Measurements from ENCODE around the gene TP63.
"Not testable (repeated sequence)": the region's sequence is repeated elsewhere in the genome, so short reads cannot be mapped to it uniquely, and the experiment has no call there.

Gene TP63

DNA sequence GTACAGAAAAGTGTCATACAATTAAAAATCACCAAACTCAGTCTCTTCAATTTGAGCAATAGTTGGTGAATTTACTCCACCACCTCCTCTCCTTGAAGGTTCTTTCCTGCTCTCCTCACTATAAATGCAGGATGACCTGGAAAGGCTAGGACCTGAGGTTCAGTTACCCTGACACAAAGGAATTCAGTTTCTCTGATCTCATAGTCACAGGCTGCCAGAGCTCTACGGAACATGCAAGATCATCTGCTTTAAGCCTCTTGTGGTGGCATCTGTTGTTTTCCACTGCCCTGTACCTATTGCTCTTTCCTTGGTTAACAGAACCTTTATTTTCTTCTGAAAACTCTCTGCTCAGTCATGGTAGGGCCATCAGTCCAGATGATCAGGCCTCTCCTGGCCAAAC lies 4.9 kb upstream of the TP63 start:
- DNase-seq (ENCODE audit: low spot score), result no peak

GRCh38 chr3:189629803-189630455 lies 1.3 kb upstream of the TP63 start:
- peak; percentile 27 for DNase-seq (ENCODE audit: low spot score)

DNA sequence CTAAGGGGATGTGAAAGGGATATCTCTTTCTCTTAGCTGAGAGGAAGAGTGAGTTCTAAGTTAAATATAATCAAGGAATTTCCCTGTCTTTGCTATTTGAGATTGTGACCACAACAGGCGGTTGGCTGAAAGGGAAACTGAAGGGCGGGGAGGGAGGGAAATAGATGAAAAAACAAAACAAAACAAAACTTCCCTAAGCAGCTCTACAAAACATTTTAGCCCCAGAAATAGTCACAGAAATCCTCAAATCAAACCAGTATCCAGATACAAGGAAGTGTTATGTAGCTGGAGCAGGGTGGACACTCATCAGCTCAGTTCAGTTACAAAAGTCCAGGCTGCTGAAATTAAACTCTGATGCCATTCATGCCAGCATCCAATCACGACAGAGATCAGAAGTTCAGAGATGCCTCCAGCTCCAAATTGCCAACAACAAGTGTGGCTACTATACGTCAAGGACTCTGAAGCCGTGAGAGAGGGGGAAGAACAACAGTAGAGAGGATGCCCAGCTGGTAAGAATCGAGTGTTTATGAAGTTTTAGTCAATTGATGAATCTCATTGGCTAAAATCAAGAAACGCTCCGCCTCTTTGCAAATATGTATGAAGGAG lies 319 bp upstream of the TP63 start:
- DNase-seq (ENCODE audit: low spot score), result peak; percentile 40

GRCh38 chr3:189631409-189631808 lies 220 bp downstream of the TP63 start:
- DNase-seq (ENCODE audit: low spot score), result no peak

DNA sequence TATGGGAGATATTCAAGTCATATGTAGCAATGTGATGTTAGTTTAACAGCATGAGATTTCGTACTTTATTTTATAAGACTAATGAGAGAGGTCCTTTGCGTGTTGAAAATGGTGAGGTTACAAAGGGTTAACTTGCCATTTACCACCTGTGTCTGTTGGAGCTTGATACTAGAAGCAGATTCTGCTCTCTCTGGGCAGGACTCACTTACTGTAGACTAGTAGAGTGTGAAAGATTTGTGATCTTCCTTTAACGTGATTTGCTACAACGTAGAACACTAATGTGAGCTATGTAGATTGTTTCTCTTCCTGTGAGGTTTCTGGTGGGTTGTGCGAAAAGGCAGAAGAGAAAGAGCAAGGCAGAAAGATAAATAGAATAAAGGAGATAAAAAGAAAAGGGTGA lies 1.1 kb downstream of the TP63 start:
- DNase-seq (ENCODE audit: low spot score), result no peak

DNA sequence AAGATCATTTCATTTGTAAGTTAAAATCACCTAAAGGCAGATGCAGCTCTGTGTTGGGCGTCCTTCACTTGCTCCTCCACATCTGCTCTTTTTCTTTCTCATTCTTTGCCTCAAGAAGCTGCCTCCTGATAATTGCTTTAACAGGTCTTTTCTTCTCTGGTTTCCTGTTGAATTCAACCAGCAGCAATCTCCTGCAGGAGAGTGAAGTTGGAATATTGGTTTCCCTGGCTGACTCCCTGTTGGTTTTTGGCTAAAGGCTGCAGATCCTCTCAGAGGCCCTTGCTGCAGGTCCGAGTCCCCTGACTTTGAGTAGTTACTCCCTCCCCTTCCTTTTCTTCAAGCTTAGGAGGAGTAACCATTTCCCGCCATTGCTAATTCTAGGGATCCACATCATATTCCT lies 4.2 kb downstream of the TP63 start:
- DNase-seq (ENCODE audit: low spot score), result no peak

- DNase-seq (ENCODE audit: low spot score), result no peak
Observed at GRCh38 chr3:189636048-189636447, 4.9 kb downstream of the TP63 start.

DNA sequence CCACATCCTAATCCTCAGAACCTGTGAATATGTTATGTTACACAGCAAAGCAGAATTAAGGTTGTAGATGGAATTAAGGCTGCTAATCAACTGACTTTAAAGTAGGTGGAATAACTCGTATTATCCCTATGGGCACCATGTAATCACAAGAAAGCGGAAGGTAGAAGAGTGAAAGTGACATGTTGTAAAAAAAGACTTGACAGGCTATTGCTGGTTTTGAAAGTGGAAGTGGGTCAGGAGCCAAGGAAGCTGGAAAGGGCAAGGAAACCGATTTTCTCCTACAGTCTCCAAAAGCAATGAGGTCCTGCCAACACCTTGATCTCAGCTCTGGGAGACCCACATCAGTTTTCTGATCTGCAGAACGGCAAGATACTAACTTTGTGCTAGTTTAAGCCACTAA lies 6.6 kb downstream of the TP63 start:
- no peak for DNase-seq (ENCODE audit: low spot score)

DNA sequence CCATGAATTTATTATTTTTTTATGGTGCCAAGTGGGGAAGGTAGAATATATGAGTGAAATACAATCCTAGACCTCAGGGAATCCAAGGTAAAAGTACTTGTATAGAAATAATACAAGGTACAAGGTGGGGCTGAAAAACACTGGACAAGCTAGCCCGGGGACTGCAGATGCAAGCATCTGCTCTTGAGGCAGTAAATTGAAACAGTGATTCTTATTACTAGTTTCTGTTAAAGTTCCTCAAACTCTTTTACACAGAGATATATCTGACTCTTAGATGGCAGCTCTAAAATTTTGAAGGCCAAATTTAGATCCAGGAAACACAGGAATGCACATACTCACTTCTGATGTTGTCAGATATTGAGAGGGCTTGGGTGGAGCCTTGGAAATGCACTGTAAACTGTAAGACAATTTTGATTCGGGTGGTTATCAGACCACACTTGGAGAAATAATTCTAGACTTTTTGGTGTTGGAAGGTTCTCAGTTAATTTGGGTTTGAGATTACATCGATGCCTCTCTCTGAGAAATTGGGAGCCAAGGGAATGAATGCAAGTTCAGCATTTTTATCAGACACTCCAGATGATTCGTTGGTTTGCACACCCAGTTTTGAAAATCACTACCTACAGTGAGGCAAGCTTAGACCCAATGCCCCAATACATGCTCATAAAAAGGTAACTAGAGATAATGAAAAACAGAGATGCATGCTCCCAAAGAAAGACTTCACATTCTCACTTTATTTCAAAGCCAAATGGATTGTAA lies 7.3 kb downstream of the TP63 start:
- no peak for DNase-seq (ENCODE audit: low spot score)

GRCh38 chr3:189641776-189642175 lies 10.6 kb downstream of the TP63 start:
- DNase-seq (ENCODE audit: low spot score), result no peak

DNA sequence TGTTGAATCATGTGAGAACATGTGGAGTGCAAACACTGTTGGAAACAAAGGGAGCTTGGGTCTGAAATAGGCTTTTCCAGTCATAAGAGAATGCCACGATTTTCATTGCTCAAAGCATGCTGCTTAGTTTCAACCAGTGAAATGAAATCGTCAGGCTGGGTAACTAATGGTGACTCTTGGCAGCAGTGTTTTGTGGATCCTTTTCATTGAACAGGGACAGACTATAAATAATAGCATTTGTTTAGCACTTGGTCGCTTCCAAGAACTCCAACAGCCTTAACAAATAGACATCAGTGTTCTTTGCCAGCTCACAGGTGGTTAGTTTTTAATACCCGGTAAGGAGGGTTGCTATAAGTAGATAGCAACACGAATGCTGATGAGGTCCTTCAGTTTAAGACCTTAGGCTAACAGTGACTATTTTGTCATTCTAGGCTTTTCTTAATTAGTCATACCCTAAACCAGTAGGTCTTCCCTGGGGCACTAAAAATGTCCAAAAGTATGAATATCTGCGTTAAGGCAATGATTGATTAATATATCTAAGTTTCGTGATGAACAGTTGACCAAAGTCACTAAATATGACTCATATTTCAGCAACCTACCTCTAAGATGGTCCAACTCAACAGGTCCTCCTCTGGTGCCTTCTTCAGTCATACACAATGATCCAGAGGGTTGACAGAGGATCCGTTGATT lies 15.8 kb downstream of the TP63 start:
- no peak for DNase-seq (ENCODE audit: low spot score)

DNA sequence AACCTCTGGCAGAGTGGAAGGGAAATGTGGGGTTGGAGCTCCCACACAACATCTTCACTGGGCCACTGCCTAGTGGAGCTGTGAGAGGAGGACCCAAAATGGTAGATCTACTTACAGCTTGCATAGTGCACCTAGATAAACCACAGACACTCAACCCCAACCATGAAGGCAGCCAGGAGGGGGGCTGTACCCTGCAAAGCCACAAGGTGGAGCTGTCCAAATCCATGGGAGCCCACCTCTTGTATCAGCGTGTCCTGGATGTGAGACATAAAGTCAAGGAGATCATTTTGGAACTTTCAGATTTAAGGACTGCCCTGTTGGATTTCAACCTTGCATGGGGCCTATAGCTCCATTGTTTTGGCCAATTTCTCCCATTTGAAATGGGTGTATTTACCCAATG lies 20.9 kb downstream of the TP63 start:
- no peak for DNase-seq (ENCODE audit: low spot score)

- no peak for DNase-seq (ENCODE audit: low spot score)
Observed at GRCh38 chr3:189655617-189656016, 24.4 kb downstream of the TP63 start.

- no peak for DNase-seq (ENCODE audit: low spot score)
Observed at GRCh38 chr3:189659571-189659970, 28.4 kb downstream of the TP63 start.

GRCh38 chr3:189664311-189664710 lies 33.1 kb downstream of the TP63 start:
- DNase-seq (ENCODE audit: low spot score), result peak; percentile 88

DNA sequence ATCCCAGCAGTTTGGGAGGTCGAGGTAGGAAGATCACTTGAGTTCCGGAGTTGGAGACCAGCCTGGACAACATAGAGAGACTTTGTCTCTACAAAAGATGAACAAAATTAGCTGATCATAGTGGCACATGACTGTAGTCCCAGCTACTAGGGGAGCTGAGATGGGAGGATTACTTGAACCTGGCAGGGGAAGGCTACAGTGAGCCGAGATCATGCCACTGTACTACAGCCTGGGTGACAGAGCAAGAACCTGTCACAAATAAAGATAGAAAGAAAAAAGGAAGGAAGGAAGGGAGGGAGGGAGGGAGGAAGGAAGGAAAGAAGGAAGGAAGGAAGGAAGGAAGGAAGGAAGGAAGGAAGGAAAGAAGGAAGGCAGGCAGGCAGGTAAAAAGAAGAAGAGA lies 41.2 kb downstream of the TP63 start:
- DNase-seq (ENCODE audit: low spot score), result not testable (repeated sequence)

GRCh38 chr3:189673535-189673934 lies 42.3 kb downstream of the TP63 start:
- DNase-seq (ENCODE audit: low spot score), result no peak

- no peak for DNase-seq (ENCODE audit: low spot score)
Observed at GRCh38 chr3:189674249-189674913, 43.2 kb downstream of the TP63 start.

- DNase-seq (ENCODE audit: low spot score), result no peak
Observed at GRCh38 chr3:189677667-189678066, 46.5 kb downstream of the TP63 start.

DNA sequence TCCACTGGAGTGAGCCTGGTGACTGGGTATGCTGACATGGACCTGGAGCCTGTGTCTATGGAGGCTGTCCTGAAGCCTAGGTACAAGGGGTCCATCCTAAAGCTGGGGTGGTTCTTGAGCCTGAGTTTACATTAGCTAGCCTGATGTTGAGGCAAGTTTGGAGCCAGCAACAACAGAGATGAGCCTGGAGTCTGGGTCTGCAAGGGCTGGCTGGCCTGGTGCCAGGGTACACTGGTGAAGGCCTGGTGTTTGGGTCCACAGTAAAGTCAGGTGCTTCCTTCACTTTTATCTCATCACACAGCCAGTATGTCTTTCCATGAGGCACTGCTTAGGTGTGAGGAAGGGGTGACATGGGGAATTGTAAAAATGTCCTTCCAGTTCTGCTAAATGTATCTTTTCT lies 49.5 kb downstream of the TP63 start:
- DNase-seq (ENCODE audit: low spot score), result no peak

DNA sequence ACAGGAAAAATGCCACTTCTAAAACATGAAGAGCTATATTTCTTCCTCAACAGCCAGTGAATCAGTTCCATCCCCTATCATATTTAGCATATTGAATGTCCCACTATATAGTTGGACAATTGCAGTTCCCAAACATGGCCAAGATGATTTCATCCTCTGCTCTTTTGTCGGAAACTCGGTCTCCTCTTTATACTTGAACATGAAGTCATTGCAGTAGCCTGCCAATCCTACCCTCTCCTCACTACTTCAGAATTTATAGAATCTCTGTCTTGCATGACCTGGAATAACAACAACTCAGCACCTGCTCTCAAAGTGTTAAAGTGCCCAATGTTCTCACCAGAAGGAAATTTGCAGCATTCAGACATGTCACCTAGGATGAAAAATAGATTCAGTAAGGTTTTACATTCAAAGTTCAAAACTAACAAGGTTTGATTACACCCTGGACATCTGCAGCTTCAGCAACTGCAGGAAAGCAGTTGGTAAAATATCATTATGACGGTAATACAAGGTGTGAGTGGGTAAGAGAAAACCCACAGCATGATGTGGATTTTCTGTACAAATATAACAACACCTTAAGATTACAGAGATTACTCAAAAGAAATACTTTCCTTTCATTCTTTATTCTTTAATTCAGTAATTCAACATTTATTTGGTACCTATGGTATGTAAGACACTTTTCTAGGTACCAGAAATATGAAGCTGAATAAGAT lies 52.5 kb downstream of the TP63 start:
- no peak for DNase-seq (ENCODE audit: low spot score)

DNA sequence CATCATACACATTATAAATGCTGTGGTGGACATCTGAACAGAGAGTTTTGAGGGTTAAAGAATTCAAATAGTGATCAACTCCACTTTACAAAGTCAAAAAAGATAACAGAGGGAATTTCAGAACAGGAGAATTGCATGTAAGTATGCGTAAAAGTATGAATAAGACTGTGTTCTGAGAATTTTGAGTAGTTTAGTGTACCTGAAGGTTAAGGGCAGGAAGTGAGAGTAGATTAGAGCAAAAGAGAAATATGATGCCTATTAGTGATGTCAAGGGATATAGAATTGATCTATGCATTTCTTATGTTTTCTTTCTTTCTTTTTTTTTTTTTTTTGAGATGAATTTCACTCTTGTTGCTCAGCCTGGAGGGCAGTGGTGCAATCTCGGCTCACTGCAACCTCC lies 53.1 kb downstream of the TP63 start:
- DNase-seq (ENCODE audit: low spot score), result no peak
